HG02884 (cell line): ENCODE data around the gene TRIM10.
"Not testable (repeated sequence)": the region's sequence is repeated elsewhere in the genome, so short reads cannot be mapped to it uniquely, and the experiment has no call there.

Source experiments
- ATAC-seq: cut with Tn5 transposase; IDR thresholded peaks from one replicate; pipeline ENCODE4 v1.9.1; 2021; ENCODE audit warnings: mild to moderate bottlenecking, moderate library complexity; ENCODE audit not compliant: unreplicated experiment

The TRIM10 gene

GRCh38 chr6:30130887-30131862 lies 29.8 kb downstream of the TRIM10 start:
- ATAC-seq, result no peak

- ATAC-seq, result no peak
These were observed 30.8 kb downstream of the TRIM10 start for GRCh38 chr6:30130179-30130679.

GRCh38 chr6:30129265-30130178 lies 31.5 kb downstream of the TRIM10 start:
- no peak for ATAC-seq

GRCh38 chr6:30127238-30128093 lies 33.5 kb downstream of the TRIM10 start:
- no peak for ATAC-seq

- no peak for ATAC-seq
These were observed 38.5 kb downstream of the TRIM10 start for GRCh38 chr6:30122515-30122914.

- ATAC-seq, result no peak
These were observed 39.3 kb downstream of the TRIM10 start for GRCh38 chr6:30121446-30122366.

GRCh38 chr6:30118691-30119090 lies 42.3 kb downstream of the TRIM10 start:
- ATAC-seq, result not testable (repeated sequence)

GRCh38 chr6:30116724-30117123 lies 44.3 kb downstream of the TRIM10 start:
- ATAC-seq, result no peak

GRCh38 chr6:30113841-30114240 lies 47.2 kb downstream of the TRIM10 start:
- no peak for ATAC-seq

- ATAC-seq, result no peak
These were observed 47.8 kb downstream of the TRIM10 start, which contains the start of gene TRIM31 for GRCh38 chr6:30113003-30113759. TRIM31 (minus strand) TSS chr6:30113090; CDS start chr6:30112805, 285 bp downstream.

- ATAC-seq, result no peak
These were observed 48.5 kb downstream of the TRIM10 start for GRCh38 chr6:30112402-30112994.

GRCh38 chr6:30111266-30111856 lies 49.6 kb downstream of the TRIM10 start:
- ATAC-seq, result no peak

GRCh38 chr6:30104661-30105060 lies 56.4 kb downstream of the TRIM10 start:
- no peak for ATAC-seq

GRCh38 chr6:30103872-30104179 lies 57.2 kb downstream of the TRIM10 start:
- ATAC-seq, result no peak

- ATAC-seq, result no peak
These were observed 57.8 kb downstream of the TRIM10 start for GRCh38 chr6:30102970-30103871.

- ATAC-seq, result no peak
These were observed 58.5 kb downstream of the TRIM10 start for GRCh38 chr6:30102414-30102969.
